Cardiac septum (tissue), 1 donor: ENCODE measurements around the gene SH3BP4. TPM values are rescaled to one million over a fixed set of nuclear protein-coding genes. Genes with fewer than 3 reads are reported as not detected.
"Not testable (repeated sequence)": the region's sequence is repeated elsewhere in the genome, so short reads cannot be mapped to it uniquely, and the experiment has no call there.

Experiments used
- DNase-seq: peaks from one replicate; pipeline ENCODE4 v3.0.0-alpha.2; 2020; ENCODE audit warnings: low spot score
- intact Hi-C: fragments of 100-400 bp; cut with DNase I; formaldehyde crosslinking; loops from one replicate; pipeline ENCODE4 v1.14.0; 2022
- total RNA-seq: library from RNA; stranded (reverse); fragmentation: NEBNext Ultra II Directional; extraction: Animal tissue kit (Norgen Biotek cat#: 25700); gene quantifications from one replicate; pipeline ENCODE4 v1.2.1, GENCODE V29; 2021
- donor health status: DM: no; HTN: no; CAD: no.

SH3BP4 gene
- total RNA-seq, 1 donor from 2014 or later = 9.1 TPM

- intact Hi-C loops = loop anchor here (5.0 kb wide), 1 partner anchor 83 kb away; no protein-coding TSS in a partner anchor
- peak; percentile 55 for DNase-seq
Observed at GRCh38 chr2:235045336-235045972, 93.6 kb downstream of the SH3BP4 start.

- peak; percentile 73 for DNase-seq
- intact Hi-C loops = loop anchor here (5.0 kb wide), 1 partner anchor 84 kb away; no protein-coding TSS in a partner anchor
Observed at GRCh38 chr2:235045973-235046343, 94.1 kb downstream of the SH3BP4 start.

GRCh38 chr2:235046589-235046988 lies 94.8 kb downstream of the SH3BP4 start:
- intact Hi-C loops = loop anchor here (5.0 kb wide), 1 partner anchor 84 kb away; no protein-coding TSS in a partner anchor
- no peak for DNase-seq

GRCh38 chr2:235047171-235048160 lies 95.6 kb downstream of the SH3BP4 start:
- intact Hi-C loops = loop anchor here (5.0 kb wide), 1 partner anchor 85 kb away; no protein-coding TSS in a partner anchor
- DNase-seq = peak; percentile 33

- DNase-seq = peak; percentile 72
- intact Hi-C loops = loop anchor here (5.0 kb wide), 1 partner anchor 86 kb away; no protein-coding TSS in a partner anchor
Observed at GRCh38 chr2:235048549-235048948, 96.7 kb downstream of the SH3BP4 start.

- intact Hi-C loops = loop anchor here (5.0 kb wide), 1 partner anchor 87 kb away; no protein-coding TSS in a partner anchor
- no peak for DNase-seq
Observed at GRCh38 chr2:235049069-235049468, 97.3 kb downstream of the SH3BP4 start.

GRCh38 chr2:235049719-235050118 lies 97.9 kb downstream of the SH3BP4 start:
- DNase-seq = no peak
- intact Hi-C loops = loop anchor here (2.0 to 5.0 kb wide), 3 partner anchors 69 to 167 kb away; no protein-coding TSS in a partner anchor

- peak; percentile 96 for DNase-seq
- intact Hi-C loops = loop anchor here (1.0 to 5.0 kb wide), 3 partner anchors 12 to 169 kb away; no protein-coding TSS in a partner anchor
Observed at GRCh38 chr2:235050980-235051351, 99.1 kb downstream of the SH3BP4 start.

- intact Hi-C loops = loop anchor here (1.0 to 5.0 kb wide), 3 partner anchors 12 to 169 kb away; no protein-coding TSS in a partner anchor
- no peak for DNase-seq
Observed at GRCh38 chr2:235051436-235052260, 99.8 kb downstream of the SH3BP4 start.

- intact Hi-C loops = loop anchor here (5.0 kb wide), 1 partner anchor 170 kb away; no protein-coding TSS in a partner anchor
- DNase-seq = no peak
Observed at GRCh38 chr2:235052514-235053354, 100.9 kb downstream of the SH3BP4 start.

- intact Hi-C loops = loop anchor here (5.0 kb wide), 1 partner anchor 171 kb away; no protein-coding TSS in a partner anchor
- DNase-seq = no peak
Observed at GRCh38 chr2:235053651-235054050, 101.8 kb downstream of the SH3BP4 start.

GRCh38 chr2:235054475-235054874 lies 102.7 kb downstream of the SH3BP4 start:
- intact Hi-C loops = loop anchor here (5.0 kb wide), 1 partner anchor 172 kb away; no protein-coding TSS in a partner anchor
- no peak for DNase-seq

- intact Hi-C loops = loop anchor here (5.0 kb wide), 1 partner anchor 173 kb away; no protein-coding TSS in a partner anchor
- no peak for DNase-seq
Observed at GRCh38 chr2:235054919-235055318, 103.1 kb downstream of the SH3BP4 start.

- intact Hi-C loops = no loop called here
- no peak for DNase-seq
Observed at GRCh38 chr2:235055891-235056516, 104.2 kb downstream of the SH3BP4 start.

- DNase-seq = no peak
- intact Hi-C loops = no loop called here
Observed at GRCh38 chr2:235056768-235057167, 105.0 kb downstream of the SH3BP4 start.

- DNase-seq, intact Hi-C loops: not testable (repeated sequence)
Observed at GRCh38 chr2:235057616-235058015, 105.8 kb downstream of the SH3BP4 start.

- intact Hi-C loops = no loop called here
- DNase-seq = no peak
Observed at GRCh38 chr2:235059161-235059560, 107.3 kb downstream of the SH3BP4 start.

GRCh38 chr2:235061656-235062055 lies 109.8 kb downstream of the SH3BP4 start:
- DNase-seq = no peak
- intact Hi-C loops = no loop called here
